Activated T-helper 1 cell treated with anti-CD3 and anti-CD28 coated beads, Interleukin-12 subunit alpha, Interleukin-12 subunit beta, Interleukin-2, Interleukin-4 antibody, amounts not matched to agents 30 ng/mL and 10 ng/mL and 1 ng/mL, durations not matched to agents 14 hours and 24 hours and 36 hours (primary cell): ENCODE results near the gene PSMB7. TPM values are rescaled to one million over a fixed set of nuclear protein-coding genes. Genes with fewer than 3 reads are reported as not detected.

ENCODE experiments used
- DNase-seq: peaks from one replicate; pipeline ENCODE4 v3.0.0; 2021; ENCODE audit warnings: low spot score
- H3K27ac Mint-ChIP-seq: one replicate; pipeline ENCODE4 v1.8.0; 2021; ENCODE audit warnings: mild to moderate bottlenecking, mixed read lengths
- H3K27me3 Mint-ChIP-seq: one replicate; pipeline ENCODE4 v1.8.0; 2022; ENCODE audit warnings: mild to moderate bottlenecking, moderate library complexity, mixed read lengths; ENCODE audit not compliant: insufficient read depth
- H3K36me3 Mint-ChIP-seq: one replicate; pipeline ENCODE4 v1.8.0; 2021; ENCODE audit warnings: low read depth, mixed read lengths
- H3K4me1 Mint-ChIP-seq: one replicate; pipeline ENCODE4 v1.8.0; 2021; ENCODE audit warnings: low read depth, mixed read lengths
- H3K4me3 Mint-ChIP-seq: one replicate; pipeline ENCODE4 v1.8.0; 2021; ENCODE audit warnings: mild to moderate bottlenecking, moderate library complexity, mixed read lengths
- H3K9me3 Mint-ChIP-seq: one replicate; pipeline ENCODE4 v1.8.0; 2021; ENCODE audit warnings: mixed read lengths
- intact Hi-C: fragments of 100-400 bp; cut with micrococcal nuclease; formaldehyde crosslinking; loops from one replicate; pipeline ENCODE4 v1.15.1; 2024
- total RNA-seq: library from RNA; stranded (reverse); gene quantifications from 2 replicates; pipeline ENCODE4 v1.2.3, GENCODE V29; 2022

The PSMB7 gene
- total RNA-seq, 1 donor from 2014 or later, result 206 TPM

DNA sequence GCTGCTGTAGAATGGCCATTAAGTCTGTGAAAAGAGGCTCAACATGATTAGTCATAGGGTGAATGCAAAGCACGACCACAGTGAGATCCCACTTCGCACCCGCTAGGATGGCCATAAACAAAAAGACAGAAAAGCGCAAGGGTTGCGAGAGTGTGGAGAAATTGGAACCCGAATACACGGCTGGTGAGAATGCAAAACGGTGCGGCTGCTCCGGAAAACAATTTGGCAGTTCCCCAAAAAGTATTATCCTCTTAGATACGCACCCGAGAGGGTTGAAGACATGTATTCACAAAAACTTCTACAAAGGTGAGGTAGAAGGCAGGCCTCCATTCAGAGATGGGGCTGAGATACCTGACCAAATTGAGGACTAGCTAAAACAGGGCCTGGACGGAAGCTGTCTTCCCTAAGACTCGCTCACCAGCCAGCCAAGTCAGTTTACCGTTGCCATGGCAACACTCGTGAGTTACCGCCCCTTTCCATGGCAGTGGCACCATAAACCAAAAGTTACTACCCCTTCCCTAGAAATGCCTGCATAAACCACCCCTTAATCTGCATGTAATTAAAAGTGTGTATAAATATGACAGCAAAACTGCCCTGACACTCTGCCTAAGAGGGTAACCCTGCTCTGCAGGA lies 726 bp upstream of the PSMB7 start:
- no peak for DNase-seq
- Mint-ChIP-seq H3K27ac (peak overlapping the region; percentile 94), H3K4me1 (peaks cover 37% of the 10 kb centered on the region), H3K36me3 (peaks cover 34% of the 10 kb centered on the region), H3K4me3 (peak overlapping the region; percentile 98), H3K27me3 (peaks cover 1% of the 10 kb centered on the region), H3K9me3 (peaks cover 5% of the 10 kb centered on the region)
- intact Hi-C loops, result loop anchor here (1.0 to 2.0 kb wide), 2 partner anchors 446 to 487 kb away; partner anchors contain the start of gene ARPC5L

DNA sequence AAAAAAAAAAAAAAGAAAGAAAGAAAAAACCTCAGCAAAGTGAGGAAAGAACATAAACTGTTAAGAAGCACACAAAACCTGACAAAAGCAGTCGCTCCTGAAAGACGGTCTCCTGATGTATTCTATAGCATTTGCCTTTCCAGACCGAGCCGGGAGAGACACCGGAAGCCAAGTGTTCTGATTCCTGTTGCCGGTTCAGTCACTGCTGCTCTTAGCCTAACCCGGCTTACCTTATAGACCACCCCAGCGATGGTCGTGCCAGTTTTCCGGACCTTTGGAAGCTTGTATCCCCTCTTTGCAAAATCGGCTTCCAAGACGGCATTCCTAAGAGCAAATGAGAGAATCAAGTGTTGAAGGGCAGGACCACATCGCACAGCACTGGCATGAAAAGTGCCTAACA lies 630 bp downstream of the PSMB7 start:
- H3K27ac Mint-ChIP-seq, result peak overlapping the region; percentile 94
- no peak for DNase-seq
- peaks cover 42% of the 10 kb centered on the region for H3K36me3 Mint-ChIP-seq
- intact Hi-C loops, result loop anchor here (1.0 to 2.0 kb wide), 2 partner anchors 448 to 486 kb away; partner anchors contain the start of gene ARPC5L
- peaks cover 37% of the 10 kb centered on the region for H3K4me1 Mint-ChIP-seq
- peaks cover 1% of the 10 kb centered on the region for H3K27me3 Mint-ChIP-seq
- peaks cover 5% of the 10 kb centered on the region for H3K9me3 Mint-ChIP-seq
- peak overlapping the region; percentile 98 for H3K4me3 Mint-ChIP-seq

DNA sequence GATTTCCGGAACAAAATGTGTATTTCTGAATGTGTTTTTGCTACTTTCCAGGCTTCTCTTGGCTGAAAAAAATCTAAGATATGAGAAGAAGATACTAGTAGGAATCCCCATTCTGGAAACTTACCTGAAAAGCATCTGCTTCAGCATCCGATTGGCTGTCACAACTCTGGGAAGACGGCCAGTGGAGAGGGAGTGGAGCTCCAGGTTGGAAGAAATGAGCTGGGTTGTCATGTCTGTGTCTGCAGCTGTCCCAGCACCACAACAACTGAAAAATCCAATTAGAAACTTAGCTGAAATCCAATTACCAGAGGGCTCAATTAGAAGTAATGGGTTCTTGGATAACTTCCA lies 3.0 kb downstream of the PSMB7 start:
- no peak overlapping the region for H3K4me3 Mint-ChIP-seq
- intact Hi-C loops, result no loop called here
- H3K4me1 Mint-ChIP-seq, result peaks cover 37% of the 10 kb centered on the region

DNA sequence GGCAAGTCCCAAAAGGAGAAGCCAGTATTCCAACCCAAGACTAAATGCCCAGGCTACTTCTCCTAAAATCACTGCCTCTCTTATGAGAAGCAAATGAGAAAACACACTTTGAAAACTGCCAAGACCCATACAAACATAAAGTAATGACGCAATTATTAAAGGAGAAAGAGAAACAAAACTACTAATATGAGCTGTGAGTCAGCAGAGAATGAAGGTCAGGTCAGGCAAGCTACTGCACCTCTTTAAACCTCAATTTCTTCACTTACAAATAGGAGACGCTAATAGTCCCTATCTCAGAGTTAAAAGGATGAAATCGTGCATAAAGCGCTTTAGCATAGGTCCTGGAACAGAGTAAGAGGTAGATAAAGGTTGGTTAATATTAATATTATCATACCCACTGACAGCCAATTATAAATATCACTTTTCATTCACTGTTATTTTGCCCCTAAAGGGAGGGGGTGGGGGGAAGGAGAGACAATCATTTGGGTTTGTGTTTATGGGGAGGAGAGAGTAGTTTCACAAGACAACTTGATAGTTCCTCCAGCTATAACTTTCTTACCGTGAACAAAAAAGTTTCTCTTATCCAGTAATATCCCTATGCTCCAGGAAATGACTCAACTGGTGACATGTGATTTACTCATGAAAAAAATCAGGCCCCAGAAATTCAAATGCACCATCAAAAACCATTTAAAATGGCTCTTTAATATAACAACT lies 3.6 kb downstream of the PSMB7 start:
- Mint-ChIP-seq H3K4me1 (peaks cover 37% of the 10 kb centered on the region), H3K27ac (no peak overlapping the region), H3K9me3 (peaks cover 5% of the 10 kb centered on the region), H3K4me3 (no peak overlapping the region), H3K27me3 (no peaks in the 10 kb centered on the region), H3K36me3 (peaks cover 55% of the 10 kb centered on the region)
- DNase-seq, result no peak
- intact Hi-C loops, result no loop called here

More for the DNA sequence above, 3.0 kb downstream of the PSMB7 start:
- Mint-ChIP-seq H3K27ac (no peak overlapping the region), H3K36me3 (peaks cover 54% of the 10 kb centered on the region), H3K9me3 (peaks cover 5% of the 10 kb centered on the region), H3K27me3 (no peaks in the 10 kb centered on the region)
- DNase-seq, result no peak

DNA sequence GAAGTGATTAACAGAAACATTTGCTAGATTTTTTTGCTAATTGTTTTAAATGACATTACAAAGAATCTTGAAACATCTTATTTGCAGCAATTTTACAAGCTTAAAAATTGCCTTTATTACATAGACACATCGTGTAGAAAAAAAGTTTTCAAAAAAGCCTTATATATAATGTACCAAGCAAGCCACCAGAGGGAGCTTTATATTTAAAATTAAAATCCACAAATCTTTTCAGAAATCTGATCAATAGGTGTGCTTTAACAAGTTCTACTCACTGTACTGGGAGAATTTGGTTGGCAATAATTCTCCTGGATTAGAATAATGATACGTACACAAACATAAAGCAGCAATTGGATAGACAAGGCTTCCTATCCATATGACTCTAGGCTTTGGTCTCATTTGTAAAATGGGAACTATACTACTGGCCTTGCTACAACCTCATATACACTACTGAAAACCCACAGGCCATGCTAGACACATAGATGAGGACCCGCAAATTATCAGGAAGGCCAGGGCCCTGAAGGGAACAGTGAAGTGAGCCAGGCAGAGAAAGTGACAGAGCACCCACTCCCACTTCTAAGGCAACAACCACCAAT lies 4.8 kb downstream of the PSMB7 start:
- intact Hi-C loops, result no loop called here
- H3K4me1 Mint-ChIP-seq, result peaks cover 33% of the 10 kb centered on the region
- H3K27me3 Mint-ChIP-seq, result no peaks in the 10 kb centered on the region
- peaks cover 61% of the 10 kb centered on the region for H3K36me3 Mint-ChIP-seq
- no peak for DNase-seq
- no peak overlapping the region for H3K4me3 Mint-ChIP-seq
- no peak overlapping the region for H3K27ac Mint-ChIP-seq
- peaks cover 1% of the 10 kb centered on the region for H3K9me3 Mint-ChIP-seq

DNA sequence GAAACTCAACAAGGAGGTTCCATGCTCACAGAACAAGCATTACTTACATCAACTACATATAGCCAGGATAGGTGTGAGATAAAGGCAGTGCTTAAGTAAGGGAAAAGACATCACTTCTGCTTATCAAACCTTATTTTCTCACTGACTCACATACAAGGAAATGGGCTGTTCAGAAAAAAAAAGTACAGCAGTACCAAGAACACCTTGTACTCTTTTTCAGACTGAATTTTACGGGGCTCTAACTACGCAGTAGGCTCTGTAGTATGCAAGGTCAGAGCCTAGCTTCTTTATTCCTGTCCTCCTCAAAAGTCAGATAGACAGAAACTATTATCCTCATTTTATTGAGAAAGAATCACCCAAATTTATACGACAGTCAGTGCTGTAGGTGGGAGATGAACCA lies 5.8 kb downstream of the PSMB7 start:
- no peak overlapping the region for H3K4me3 Mint-ChIP-seq
- H3K9me3 Mint-ChIP-seq, result no peaks in the 10 kb centered on the region
- no peaks in the 10 kb centered on the region for H3K27me3 Mint-ChIP-seq
- no peak for DNase-seq
- no peak overlapping the region for H3K27ac Mint-ChIP-seq
- peaks cover 28% of the 10 kb centered on the region for H3K4me1 Mint-ChIP-seq
- intact Hi-C loops, result no loop called here
- H3K36me3 Mint-ChIP-seq, result peaks cover 54% of the 10 kb centered on the region

DNA sequence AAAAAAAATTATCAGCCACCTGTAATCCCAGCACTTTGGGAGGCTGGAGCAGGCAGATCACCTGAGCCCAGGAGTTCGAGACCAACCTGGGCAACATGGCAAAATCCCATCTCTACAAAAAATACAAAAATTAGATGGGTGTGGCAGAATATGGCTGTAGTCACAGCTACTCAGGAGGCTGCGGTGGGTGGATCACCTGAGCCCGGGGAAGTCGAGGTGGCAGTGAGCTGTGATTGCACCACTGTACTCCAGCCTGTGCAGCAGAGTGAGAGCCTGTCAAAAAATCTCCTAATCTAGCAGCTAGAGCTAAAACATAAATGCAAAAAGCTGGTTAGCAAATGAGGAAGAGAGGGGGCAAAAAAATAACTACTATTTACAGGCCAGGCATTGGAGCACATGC lies 12.0 kb downstream of the PSMB7 start:
- Mint-ChIP-seq H3K4me1 (peaks cover 3% of the 10 kb centered on the region), H3K9me3 (no peaks in the 10 kb centered on the region), H3K36me3 (peaks cover 37% of the 10 kb centered on the region), H3K27ac (no peak overlapping the region), H3K4me3 (no peak overlapping the region), H3K27me3 (no peaks in the 10 kb centered on the region)
- intact Hi-C loops, result no loop called here
- DNase-seq, result no peak

DNA sequence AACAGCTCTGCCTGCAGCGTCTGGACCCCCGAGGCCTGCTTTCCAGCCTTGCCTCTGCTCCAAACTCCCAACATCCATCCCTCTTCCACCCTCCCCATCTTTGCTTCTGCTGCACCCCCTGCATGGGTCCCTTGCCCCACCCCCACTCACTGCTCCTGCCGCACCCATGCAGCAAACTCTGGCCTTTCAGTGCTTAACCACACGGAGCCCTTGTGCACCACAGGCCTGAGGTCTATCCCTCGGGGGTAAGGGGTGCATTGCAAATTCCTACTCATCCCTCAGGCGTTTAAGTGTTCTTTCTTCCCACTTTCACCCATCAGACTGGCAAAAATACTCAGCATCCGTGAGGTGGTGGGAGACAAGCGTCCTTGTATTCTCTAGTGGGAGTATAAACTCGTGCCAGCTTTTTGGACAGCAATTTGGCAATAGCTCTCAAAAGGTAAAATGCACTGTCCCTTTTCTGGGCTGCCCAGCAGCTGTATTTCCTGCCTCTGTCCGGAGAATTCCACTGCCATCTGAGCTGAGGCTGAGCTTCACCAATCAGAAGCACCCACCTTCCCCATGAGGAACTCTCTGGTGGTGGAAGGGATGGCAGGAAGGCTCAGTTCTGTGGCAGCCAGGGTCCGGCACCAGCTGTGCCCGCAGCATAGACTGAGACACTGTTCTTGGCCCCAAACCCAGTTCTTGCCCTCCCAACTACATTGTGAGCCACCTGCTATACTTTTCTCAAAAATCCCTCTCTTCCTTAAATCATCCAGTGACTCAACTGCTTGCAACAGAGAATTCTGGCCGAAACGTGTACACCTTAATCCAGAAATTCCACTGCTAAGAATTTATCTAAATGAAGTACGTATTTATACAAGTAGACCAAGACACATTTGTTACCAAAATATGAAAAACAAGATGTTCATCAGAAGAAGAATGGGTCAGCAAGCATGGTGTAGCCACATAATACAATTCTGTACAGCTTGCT lies 15.0 kb downstream of the PSMB7 start:
- Mint-ChIP-seq H3K9me3 (no peaks in the 10 kb centered on the region), H3K4me3 (no peak overlapping the region), H3K4me1 (peaks cover 3% of the 10 kb centered on the region), H3K36me3 (peaks cover 20% of the 10 kb centered on the region), H3K27me3 (no peaks in the 10 kb centered on the region), H3K27ac (no peak overlapping the region)
- intact Hi-C loops, result no loop called here
- DNase-seq, result no peak

DNA sequence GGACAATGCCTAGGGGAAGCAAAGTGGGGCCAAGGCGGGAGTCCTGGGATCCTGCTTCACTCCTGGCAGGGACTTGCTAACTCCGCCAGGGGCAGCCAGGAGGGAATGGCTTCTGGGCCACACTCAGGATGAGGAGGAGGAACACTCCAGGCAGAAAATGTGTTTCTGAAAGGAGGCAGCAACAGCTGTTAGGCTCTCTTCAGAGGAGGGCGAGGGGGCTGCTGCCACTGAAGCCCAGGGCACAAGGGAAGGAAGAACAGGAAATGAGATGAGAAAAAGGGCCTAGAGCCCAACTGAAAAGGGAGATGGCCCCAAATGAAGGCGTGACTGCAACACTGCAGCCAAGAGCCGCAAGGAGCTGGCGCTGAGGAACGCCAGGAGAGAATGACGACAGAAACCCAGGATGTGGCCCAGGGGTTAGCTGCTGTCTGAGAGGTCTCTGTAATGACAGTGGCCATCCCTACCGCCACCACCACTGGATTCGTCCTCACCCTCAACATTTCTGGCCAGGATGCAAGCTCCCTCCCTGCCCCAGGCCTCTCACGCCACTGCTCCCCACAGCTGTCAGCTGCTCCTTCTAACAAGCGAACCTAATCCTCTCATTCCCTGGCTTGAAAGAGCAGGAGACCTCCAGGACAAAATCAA lies 15.8 kb downstream of the PSMB7 start:
- Mint-ChIP-seq H3K27me3 (no peaks in the 10 kb centered on the region), H3K36me3 (peaks cover 21% of the 10 kb centered on the region), H3K4me3 (no peak overlapping the region), H3K9me3 (no peaks in the 10 kb centered on the region), H3K4me1 (peaks cover 11% of the 10 kb centered on the region), H3K27ac (no peak overlapping the region)
- intact Hi-C loops, result no loop called here
- no peak for DNase-seq

DNA sequence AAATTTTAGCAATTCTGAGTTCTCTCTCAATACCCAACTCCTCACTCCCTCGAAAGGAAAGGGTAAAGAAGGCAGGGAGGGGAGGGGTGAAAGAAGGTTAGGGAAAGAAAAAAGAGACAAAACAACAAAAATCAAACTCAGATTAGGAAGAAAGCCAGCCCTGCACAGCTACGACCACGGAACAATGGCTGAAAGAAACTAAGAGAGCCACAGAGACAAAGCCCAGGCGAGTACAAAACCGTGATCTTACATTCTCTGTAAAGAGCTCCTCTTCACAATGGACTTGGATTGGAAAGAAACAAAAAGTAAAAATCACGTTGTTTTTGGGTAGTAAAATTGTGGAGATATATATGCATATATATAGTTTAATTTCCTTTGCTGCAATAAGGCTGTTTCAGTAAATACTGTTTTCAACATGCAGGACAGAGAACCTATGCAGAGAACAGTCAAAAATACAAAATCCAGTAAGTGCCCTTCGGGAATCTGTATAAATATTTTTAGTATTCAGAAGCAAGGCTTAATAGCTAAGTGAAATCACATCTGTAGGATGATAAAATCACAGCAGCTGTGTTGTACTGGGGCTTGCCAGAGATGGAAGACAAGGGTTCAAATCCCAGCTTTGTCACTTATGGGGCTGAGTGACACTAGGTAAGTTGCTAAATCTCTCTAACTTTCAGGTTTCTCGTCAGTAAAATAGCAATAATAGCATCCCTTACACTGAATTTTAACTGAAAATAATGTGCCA lies 16.9 kb downstream of the PSMB7 start:
- peaks cover 17% of the 10 kb centered on the region for H3K36me3 Mint-ChIP-seq
- no peak overlapping the region for H3K27ac Mint-ChIP-seq
- H3K9me3 Mint-ChIP-seq, result no peaks in the 10 kb centered on the region
- no peak overlapping the region for H3K4me3 Mint-ChIP-seq
- H3K27me3 Mint-ChIP-seq, result no peaks in the 10 kb centered on the region
- no peak for DNase-seq
- peaks cover 20% of the 10 kb centered on the region for H3K4me1 Mint-ChIP-seq
- intact Hi-C loops, result no loop called here

DNA sequence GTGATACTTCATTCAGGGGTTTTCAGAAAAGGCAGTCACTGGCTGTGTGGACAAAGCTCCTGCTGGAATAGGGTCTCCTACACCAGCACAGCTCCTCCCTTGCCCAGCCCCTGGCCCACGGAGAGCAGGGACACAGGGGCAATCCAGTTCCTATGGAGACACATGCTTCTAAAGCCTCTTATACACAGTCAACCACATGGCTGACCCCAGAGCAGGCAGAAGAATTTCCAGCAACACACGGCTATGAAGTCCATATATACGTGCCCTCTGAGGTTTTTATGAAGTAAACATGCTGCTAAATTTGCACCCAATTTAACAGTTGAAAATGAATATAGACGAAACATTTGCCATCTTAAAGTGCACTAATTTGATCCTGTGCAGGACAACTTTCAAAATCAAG lies 19.4 kb downstream of the PSMB7 start:
- peaks cover 30% of the 10 kb centered on the region for H3K4me1 Mint-ChIP-seq
- intact Hi-C loops, result no loop called here
- H3K36me3 Mint-ChIP-seq, result peaks cover 8% of the 10 kb centered on the region
- no peaks in the 10 kb centered on the region for H3K9me3 Mint-ChIP-seq
- H3K27ac Mint-ChIP-seq, result no peak overlapping the region
- no peak for DNase-seq
- H3K27me3 Mint-ChIP-seq, result no peaks in the 10 kb centered on the region
- H3K4me3 Mint-ChIP-seq, result no peak overlapping the region

DNA sequence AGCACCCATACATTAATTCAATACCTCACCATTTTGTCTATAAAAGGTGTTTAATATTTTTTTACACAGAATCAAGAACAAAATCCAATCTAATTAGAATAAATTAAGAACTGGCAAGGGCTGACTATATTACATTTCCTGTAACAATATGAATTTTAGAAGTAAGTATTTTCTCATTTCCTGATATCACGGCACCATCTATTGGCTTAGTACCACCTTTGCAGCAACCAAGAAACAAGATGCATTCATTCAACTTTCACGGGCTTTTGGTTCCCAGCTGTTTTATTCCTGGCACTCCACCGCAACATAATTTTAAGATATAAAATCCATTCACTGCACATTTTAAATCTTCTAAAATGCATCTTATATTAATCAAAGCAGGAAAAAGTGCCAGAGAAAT lies 20.6 kb downstream of the PSMB7 start:
- H3K4me3 Mint-ChIP-seq, result no peak overlapping the region
- H3K27ac Mint-ChIP-seq, result peak overlapping the region; percentile 69
- intact Hi-C loops, result loop anchor here (1.0 kb wide), 1 partner anchor 268 kb away; no protein-coding TSS in a partner anchor
- peaks cover 34% of the 10 kb centered on the region for H3K4me1 Mint-ChIP-seq
- no peak for DNase-seq
- peaks cover 4% of the 10 kb centered on the region for H3K36me3 Mint-ChIP-seq
- no peaks in the 10 kb centered on the region for H3K27me3 Mint-ChIP-seq
- no peaks in the 10 kb centered on the region for H3K9me3 Mint-ChIP-seq
